KMS-11 (cell line): ENCODE results near the gene PTPA.

Experiments used
- H2AFZ ChIP-seq: fragments of 200-600 bp; sonication (generic); 2 replicates; pipeline ENCODE4 v1.6.1; 2016; ENCODE audit warnings: antibody characterized with exemption, mixed run types, low read depth
- H3K27ac ChIP-seq: fragments of 200-600 bp; sonication (generic); 2 replicates; pipeline ENCODE4 v1.6.1; 2016; ENCODE audit warnings: mild to moderate bottlenecking, mixed run types
- H3K27me3 ChIP-seq: fragments of 200-600 bp; sonication (generic); 2 replicates; pipeline ENCODE4 v1.6.1; 2017; ENCODE audit warnings: mild to moderate bottlenecking, low read depth, mixed run types, moderate library complexity; ENCODE audit not compliant: insufficient read depth
- H3K36me3 ChIP-seq: fragments of 200-600 bp; sonication (generic); 2 replicates; pipeline ENCODE4 v1.6.1; 2017; ENCODE audit warnings: mild to moderate bottlenecking, mixed run types; ENCODE audit not compliant: insufficient read depth
- H3K4me1 ChIP-seq: fragments of 200-600 bp; sonication (generic); 2 replicates; pipeline ENCODE4 v1.6.1; 2016; ENCODE audit warnings: mild to moderate bottlenecking, low read depth, mixed run types; ENCODE audit not compliant: poor library complexity, severe bottlenecking
- H3K4me2 ChIP-seq: fragments of 200-600 bp; sonication (generic); 2 replicates; pipeline ENCODE4 v1.7.0; 2016; ENCODE audit warnings: mild to moderate bottlenecking, mixed run types
- H3K4me3 ChIP-seq: fragments of 200-600 bp; sonication (generic); IDR thresholded peaks from 2 replicates; pipeline ENCODE4 v1.6.1; 2017; ENCODE audit warnings: low read depth, low read length, mixed read lengths; ENCODE audit not compliant: insufficient read depth
- H3K79me2 ChIP-seq: fragments of 200-600 bp; sonication (generic); 2 replicates; pipeline ENCODE4 v1.6.1; 2016; ENCODE audit warnings: low read depth, mixed run types; ENCODE audit not compliant: insufficient read depth
- H3K9ac ChIP-seq: fragments of 200-600 bp; sonication (generic); 2 replicates; pipeline ENCODE4 v1.6.1; 2016; ENCODE audit warnings: mild to moderate bottlenecking, mixed run types
- H4K20me1 ChIP-seq: fragments of 200-600 bp; sonication (generic); 2 replicates; pipeline ENCODE4 v1.6.1; 2016; ENCODE audit warnings: mild to moderate bottlenecking, mixed run types; ENCODE audit not compliant: insufficient read depth
- TF ChIP-seq, protein P1 (sequence below): fragments of 200-600 bp; sonication (generic); conservative IDR thresholded peaks from 2 replicates; pipeline ENCODE4 v1.6.1; 2017; ENCODE audit warnings: low read depth, mild to moderate bottlenecking, antibody characterized with exemption, low read length, moderate library complexity, mixed read lengths

Gene PTPA

GRCh38 chr9:129076640-129077037, 34.6 kb upstream of the PTPA start:
- TF ChIP-seq, protein P1, sequence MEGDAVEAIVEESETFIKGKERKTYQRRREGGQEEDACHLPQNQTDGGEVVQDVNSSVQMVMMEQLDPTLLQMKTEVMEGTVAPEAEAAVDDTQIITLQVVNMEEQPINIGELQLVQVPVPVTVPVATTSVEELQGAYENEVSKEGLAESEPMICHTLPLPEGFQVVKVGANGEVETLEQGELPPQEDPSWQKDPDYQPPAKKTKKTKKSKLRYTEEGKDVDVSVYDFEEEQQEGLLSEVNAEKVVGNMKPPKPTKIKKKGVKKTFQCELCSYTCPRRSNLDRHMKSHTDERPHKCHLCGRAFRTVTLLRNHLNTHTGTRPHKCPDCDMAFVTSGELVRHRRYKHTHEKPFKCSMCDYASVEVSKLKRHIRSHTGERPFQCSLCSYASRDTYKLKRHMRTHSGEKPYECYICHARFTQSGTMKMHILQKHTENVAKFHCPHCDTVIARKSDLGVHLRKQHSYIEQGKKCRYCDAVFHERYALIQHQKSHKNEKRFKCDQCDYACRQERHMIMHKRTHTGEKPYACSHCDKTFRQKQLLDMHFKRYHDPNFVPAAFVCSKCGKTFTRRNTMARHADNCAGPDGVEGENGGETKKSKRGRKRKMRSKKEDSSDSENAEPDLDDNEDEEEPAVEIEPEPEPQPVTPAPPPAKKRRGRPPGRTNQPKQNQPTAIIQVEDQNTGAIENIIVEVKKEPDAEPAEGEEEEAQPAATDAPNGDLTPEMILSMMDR, result no peak
- H3K4me3 ChIP-seq, result no peak overlapping the region
- H3K4me2 ChIP-seq, result no peak overlapping the region

GRCh38 chr9:129077236-129077635, 34.0 kb upstream of the PTPA start:
- Histone ChIP-seq H3K36me3 (no peaks in the 10 kb centered on the region), H3K79me2 (peaks cover 8% of the 10 kb centered on the region), H3K4me1 (peaks cover 4% of the 10 kb centered on the region), H3K27me3 (no peaks in the 10 kb centered on the region), H3K4me2 (no peak overlapping the region), H3K27ac (no peak overlapping the region), H4K20me1 (no peaks in the 10 kb centered on the region), H3K4me3 (no peak overlapping the region), H2AFZ (no peak overlapping the region), H3K9ac (no peak overlapping the region)
- TF ChIP-seq, protein P1, result no peak

More at GRCh38 chr9:129076640-129077037, 34.6 kb upstream of the PTPA start:
- Histone ChIP-seq H3K9ac (no peak overlapping the region), H2AFZ (no peak overlapping the region), H3K4me1 (no peaks in the 10 kb centered on the region), H3K36me3 (no peaks in the 10 kb centered on the region), H3K79me2 (peaks cover 2% of the 10 kb centered on the region; the same call in 1 of the 2 replicates), H3K27me3 (no peaks in the 10 kb centered on the region), H4K20me1 (no peaks in the 10 kb centered on the region), H3K27ac (no peak overlapping the region)

DNA sequence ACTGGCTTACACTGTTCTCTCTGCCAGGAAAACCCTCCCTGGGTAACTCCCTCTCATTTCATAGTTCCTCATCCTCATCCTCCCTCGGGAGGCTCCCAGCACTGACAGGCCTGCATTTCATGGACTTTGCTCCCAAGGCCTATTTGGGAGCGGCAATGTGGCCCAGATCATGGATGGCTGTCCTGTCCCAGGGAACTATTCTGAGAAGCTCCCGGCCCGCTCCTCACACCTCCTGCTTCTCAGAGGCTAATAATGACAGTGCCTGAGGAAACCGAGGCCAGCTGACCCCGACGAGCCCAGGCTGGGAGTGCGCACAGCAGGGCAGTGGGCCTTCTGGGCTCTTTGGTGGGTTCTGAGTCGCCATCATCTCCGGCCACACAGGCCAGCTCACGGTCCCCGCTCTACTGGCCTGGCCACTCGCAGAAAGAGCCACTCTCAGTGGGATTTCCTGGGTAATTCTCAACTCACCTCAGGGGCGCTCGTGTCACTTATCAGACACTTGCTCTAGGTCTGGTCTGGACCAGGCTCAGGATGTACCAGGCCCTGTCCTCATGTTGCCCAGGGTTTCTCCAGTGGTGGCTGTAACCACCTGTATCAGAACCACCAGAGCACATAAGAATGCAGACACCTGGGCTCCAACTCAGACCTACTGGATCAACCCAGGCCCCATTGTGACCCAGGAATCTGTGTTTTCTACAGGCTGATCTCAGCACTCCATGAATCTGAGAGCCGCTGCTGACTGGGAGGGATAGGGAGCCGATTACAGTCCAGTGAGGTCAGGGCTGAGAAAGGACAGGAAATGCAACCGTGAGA, 32.3 kb upstream of the PTPA start:
- Histone ChIP-seq H3K4me2 (no peak overlapping the region), H3K36me3 (no peaks in the 10 kb centered on the region), H3K9ac (no peak overlapping the region), H3K4me1 (peaks cover 11% of the 10 kb centered on the region), H3K27ac (no peak overlapping the region), H2AFZ (no peak overlapping the region), H3K4me3 (no peak overlapping the region), H4K20me1 (no peaks in the 10 kb centered on the region), H3K27me3 (no peaks in the 10 kb centered on the region), H3K79me2 (peaks cover 22% of the 10 kb centered on the region)
- TF ChIP-seq, protein P1, result no peak

GRCh38 chr9:129079829-129080228, 31.4 kb upstream of the PTPA start:
- TF ChIP-seq, protein P1, result no peak
- H3K27ac ChIP-seq, result no peak overlapping the region
- H3K9ac ChIP-seq, result no peak overlapping the region
- H3K4me1 ChIP-seq, result peaks cover 11% of the 10 kb centered on the region
- no peaks in the 10 kb centered on the region for H3K36me3 ChIP-seq
- no peaks in the 10 kb centered on the region for H3K27me3 ChIP-seq
- H3K4me2 ChIP-seq, result peak overlapping the region; percentile 66; the same call in 1 of the 2 replicates
- peak overlapping the region; percentile 79; the same call in 1 of the 2 replicates for H2AFZ ChIP-seq
- H3K4me3 ChIP-seq, result peak overlapping the region; percentile 47
- no peaks in the 10 kb centered on the region for H4K20me1 ChIP-seq
- H3K79me2 ChIP-seq, result peaks cover 28% of the 10 kb centered on the region
